Measurements from ENCODE around the gene MIGA2.
A peak's percentile ranks its signal among the peaks of the same experiment; 100 is the strongest.

Gene MIGA2

DNA sequence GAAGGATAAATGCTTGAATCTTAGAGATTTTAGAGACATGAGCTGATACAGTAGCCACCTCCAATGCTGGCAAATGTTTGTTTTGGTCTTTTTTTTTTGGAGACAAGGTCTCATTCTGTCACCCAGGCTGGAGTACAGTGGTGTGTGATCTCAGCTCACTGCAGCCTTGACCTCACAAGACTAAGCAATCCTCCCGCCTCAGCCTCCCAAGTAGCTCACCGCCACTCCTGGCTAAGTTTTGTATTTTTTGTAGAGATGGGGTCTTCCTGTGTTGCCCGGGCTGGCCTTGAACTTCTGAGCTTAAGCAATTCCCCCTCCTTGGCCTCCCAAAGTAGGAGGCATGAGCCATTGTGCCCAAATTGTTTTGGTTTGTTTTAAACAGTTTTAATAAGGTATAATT, 37.7 kb downstream of the MIGA2 start:
- no peak for DNase-seq (ENCODE audit: low read depth)

DNA sequence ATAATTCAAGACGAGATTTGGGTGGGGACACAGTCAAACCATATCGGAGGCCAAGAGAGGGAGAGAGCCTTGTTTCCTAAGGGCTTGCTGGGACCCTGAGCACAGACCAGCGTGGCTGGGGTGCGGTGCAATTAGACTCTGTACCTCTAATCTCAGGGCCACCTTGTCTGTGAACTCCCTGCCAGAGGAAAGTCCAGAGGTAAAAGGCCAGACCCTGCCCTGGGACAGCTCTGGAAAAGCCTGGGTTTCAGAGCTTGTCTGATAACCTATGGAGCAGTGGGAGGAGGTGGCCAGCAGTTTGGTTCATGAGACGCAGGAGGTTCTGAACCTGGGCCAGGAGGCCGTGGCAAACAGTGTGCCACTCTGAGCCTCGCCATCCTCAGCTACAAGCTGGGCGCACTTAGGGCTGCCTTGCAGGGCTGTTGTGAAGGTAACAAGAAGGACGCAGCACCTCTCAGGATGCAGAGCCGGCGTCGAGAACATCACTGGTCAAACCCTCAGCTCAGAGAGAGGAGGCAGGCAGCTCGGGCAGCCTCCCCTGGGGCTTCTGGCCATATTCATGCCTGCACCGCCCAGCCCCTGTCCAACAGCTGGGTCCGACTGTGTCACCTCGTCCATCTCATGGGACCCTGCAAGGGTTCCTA, 39.7 kb downstream of the MIGA2 start:
- no peak for DNase-seq (ENCODE audit: low read depth)

DNA sequence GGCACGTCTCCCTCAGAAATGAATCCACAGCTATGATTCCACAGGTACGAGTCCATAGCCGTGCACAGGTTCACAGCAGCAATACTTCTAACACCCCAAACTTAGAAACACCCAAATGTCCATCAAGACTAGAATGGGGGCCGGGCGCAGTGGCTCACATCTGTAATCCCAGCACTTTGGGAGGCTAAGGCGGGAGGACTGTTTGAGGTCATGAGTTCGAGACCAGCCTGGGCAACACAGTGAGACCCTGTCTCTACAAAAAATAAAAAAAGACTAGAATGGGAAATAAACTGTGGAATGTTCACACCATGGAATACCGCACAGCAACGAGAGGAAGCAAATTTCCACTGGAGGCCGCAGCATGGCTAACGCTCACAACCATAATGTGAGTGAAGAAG, 40.2 kb downstream of the MIGA2 start:
- no peak for DNase-seq (ENCODE audit: low read depth)

DNA sequence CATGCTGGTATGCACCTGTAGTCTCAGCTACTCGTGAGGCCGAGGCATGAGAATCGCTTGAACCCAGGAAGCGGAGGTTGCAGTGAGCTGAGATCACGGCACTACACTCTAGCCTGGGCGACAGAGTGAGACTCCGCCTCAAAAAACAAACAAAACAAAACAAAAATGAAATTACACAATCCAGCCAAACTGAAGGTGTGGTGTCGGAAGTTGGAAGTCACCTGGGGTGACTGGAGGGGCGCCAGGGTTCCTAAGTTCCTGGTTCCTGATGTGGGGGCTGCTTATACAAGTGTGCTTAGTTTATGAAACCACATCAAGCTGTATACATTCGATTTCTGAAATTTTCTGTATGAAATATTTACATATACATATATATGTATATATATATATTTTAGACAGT, 40.8 kb downstream of the MIGA2 start:
- no peak for DNase-seq (ENCODE audit: low read depth)

DNA sequence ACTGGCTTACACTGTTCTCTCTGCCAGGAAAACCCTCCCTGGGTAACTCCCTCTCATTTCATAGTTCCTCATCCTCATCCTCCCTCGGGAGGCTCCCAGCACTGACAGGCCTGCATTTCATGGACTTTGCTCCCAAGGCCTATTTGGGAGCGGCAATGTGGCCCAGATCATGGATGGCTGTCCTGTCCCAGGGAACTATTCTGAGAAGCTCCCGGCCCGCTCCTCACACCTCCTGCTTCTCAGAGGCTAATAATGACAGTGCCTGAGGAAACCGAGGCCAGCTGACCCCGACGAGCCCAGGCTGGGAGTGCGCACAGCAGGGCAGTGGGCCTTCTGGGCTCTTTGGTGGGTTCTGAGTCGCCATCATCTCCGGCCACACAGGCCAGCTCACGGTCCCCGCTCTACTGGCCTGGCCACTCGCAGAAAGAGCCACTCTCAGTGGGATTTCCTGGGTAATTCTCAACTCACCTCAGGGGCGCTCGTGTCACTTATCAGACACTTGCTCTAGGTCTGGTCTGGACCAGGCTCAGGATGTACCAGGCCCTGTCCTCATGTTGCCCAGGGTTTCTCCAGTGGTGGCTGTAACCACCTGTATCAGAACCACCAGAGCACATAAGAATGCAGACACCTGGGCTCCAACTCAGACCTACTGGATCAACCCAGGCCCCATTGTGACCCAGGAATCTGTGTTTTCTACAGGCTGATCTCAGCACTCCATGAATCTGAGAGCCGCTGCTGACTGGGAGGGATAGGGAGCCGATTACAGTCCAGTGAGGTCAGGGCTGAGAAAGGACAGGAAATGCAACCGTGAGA, 42.5 kb downstream of the MIGA2 start:
- no peak for DNase-seq (ENCODE audit: low read depth)

DNA sequence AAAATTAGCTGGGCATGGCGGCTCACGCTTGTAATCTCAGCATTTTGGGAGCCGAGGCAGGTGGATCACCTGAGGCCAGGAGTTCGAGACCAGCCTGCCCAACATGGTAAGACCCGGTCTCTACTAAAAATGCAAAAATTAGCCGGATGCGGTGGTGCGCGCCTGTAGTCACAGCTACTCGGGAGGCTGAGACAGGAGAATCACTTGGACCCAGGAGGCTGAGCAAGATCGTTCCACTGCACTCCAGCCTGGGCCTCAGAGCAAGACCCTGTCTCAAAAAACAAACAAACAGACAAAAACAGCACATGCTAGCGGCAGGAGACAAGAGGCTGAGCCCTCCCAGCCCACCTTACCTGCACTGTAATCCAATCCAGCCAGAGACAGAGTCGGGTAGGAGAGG, 43.4 kb downstream of the MIGA2 start:
- no peak for DNase-seq (ENCODE audit: low read depth)

DNA sequence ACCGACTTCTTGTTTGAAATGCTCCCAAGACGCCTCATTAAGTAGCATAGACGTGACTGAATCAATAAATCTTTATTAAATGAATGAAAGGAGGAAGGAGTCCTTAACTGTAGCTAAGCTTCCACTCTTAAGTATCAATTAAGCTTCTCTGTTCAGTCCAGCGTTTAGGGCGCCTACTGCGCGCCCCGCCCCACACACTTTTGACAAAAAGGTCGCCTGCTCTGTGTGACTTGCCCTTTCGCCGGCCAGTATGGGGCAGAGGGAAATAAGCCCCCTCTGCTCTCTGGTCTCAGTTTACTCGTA, 43.8 kb downstream of the MIGA2 start:
- no peak for DNase-seq (ENCODE audit: low read depth)

DNA sequence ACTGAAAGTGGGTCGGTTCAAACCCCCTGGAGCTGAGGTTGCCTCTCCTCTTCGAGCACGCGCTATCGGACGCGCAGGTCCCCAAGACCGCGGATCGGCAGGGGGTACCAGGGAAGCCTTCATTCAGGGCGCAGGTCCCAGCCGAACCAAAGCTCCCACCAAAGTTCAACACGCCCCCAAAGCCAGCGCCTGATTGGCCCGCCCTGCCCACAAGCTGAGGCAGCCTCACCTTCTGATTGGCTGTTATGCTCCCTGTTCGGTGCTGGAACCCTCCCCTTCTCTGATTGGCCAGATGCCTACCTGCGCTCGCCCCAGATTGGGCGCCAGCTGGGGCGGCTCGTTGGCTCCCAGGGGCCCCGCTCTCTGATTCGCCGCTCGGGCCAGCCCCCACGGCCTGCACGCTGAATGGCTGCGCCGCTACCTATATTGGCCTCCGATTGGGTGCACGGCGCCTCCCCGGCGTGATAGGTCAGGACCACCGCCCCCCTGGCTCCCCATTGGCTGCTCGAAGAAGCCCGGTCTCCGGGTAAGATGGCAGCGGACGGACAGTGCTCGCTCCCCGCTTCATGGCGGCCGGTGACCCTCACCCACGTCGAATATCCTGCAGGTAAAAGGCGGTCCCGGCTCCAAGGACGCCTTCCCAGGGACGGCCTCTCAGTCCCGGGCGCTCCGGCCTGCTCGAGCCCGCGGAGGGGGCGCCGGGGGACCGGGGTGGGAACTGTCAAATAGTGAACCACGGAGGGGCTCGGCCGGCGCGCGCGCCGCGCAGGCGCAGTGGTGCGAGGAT, 44.4 kb downstream of the MIGA2 start, which contains the start of gene DOLPP1:
DOLPP1 (plus strand) TSS at position 511 of the 787 bp plus-strand sequence; CDS start at position 532, 21 bp downstream.
- DNase-seq (ENCODE audit: low read depth) = peak; percentile 99

DNA sequence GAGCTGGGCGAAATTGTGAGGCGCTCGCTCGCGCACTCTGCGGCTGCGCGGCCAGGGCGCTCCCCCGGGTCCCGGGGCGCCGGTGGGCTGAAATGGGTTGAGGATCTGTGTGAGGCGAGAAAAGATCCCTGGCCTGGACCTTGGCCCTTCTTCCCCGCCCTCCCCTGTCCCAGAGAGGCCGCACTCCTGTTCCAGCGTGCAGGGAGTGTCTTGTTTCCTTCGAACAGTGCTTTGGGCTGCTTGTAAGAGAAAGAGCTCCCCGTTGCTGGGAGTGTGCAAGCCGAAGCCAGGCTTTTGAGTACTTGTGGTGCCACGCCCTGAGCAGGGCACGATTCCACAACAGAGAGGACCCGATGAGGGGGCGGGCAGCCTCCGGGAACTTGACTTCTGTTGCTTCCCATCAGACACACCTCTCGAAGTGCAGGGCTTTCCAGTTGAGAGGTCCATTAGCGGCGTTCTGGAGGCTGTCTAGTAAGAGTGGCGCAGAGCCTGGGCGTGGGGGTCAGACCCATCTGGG, 45.0 kb downstream of the MIGA2 start:
- DNase-seq (ENCODE audit: low read depth) = no peak

DNA sequence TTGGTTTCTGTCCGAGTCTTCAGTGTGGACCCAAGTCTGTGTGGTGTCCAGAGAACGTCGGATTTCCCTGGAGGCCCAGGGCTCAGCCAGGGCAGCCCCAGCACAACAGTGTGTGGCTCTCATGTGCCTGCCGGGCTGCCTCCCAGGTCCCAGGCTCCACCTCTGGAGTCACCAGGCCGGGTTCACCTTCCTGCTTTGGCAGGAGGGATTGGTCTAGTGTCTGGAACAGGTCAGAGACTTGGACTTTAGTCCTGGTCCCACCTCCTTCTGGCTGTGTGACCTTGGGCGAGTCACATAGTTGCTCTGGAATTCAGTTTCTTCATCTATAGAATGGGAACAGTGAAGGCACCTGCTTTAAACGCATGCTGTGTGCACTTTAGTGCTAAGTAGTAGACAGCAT, 47.7 kb downstream of the MIGA2 start:
- no peak for DNase-seq (ENCODE audit: low read depth)

DNA sequence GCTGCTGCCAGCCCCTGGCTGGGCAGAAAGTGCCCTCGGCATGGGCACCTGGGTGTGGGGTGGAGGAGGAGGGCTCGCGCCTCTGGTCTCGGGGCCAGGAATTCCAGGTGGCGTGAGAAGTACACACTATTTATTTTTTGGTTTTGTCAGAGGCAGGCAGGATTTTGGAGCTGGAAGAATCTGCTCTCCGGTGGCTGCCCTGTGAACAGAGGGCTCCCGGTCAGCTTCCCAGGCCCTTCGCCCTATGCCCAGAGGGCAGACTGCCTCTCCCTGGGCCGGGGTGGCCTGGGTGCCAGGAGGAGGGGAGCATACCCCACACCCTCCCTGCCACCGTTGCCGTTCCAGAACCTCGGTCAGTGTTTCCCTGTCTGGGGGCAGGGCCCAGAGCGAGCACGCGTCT, 52.8 kb downstream of the MIGA2 start:
- no peak for DNase-seq (ENCODE audit: low read depth)

DNA sequence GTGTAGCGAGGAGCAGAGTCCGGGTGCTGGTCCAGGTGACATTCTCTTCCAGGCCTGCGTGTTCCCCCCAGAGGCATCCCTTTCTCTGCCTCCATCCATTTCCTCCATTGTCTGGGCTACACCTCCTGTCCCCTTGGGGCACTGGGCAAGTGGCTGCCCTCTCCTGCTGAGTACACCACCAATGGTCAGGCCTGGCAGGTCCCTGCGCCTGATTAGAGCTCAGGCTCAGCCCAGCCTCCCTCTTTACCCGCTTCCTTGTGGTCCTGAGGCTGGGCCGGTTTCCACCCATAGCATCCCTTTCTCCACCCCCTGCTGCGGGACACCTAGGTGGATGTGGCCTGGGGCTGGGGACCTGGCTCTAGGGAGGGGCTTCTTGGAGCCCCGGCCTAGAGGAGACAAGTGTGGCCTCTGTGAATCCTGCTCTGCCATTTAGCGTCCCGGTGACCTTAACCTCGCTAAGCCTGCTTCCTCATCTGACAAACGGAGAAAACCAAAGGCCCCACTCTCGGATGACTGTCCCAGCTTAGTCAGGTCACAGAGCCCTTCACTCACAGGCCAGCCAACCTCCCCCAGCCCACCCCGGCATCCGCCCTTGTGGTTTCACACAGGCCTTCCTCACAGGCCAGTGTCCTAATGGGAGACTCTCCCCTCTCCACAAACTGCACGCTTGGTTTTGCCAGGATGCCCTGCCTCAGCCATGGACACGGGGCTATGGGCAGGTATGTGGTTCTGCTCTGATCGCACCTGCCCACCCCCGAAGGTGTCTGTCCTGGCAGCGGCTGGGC, 57.4 kb downstream of the MIGA2 start:
- DNase-seq (ENCODE audit: low read depth) = no peak

DNA sequence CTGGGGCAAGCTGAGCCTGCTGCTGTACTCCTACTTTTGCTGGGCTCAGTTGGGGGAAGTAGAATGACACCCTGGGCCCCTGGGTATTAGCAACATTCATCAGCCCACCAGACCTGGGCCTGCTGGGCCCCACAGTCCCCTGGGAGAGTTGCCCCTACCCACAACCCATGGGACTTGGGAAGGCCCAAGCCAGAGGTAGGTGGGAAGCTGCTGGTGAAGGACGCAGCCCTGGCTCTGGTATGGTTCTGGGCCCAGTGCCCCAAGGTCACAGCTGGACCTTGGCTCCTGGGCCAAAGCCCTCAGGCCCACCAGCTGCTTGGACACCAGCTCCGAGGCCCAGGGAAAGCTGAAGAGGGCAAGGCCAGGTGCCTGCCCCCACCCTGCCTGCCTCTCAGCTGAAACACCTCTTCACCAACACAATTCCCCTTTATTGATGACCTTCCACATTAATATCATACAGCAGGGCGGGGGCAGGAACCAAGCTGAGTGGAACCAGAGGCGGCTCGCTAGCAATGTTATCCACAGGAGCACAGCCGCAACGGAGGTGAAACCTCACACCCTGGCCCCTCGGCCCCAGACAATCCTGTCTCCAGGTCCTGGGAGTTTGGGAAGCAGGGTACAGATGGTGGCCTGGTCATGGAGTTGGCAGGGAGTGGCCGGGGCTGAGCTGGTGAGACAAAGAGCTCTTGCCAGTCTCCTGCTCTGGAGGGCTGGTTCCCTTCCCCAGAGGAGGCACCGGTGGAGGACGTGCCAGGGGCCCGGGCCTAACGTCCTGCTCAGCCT, 58.2 kb downstream of the MIGA2 start:
- DNase-seq (ENCODE audit: low read depth) = no peak

DNA sequence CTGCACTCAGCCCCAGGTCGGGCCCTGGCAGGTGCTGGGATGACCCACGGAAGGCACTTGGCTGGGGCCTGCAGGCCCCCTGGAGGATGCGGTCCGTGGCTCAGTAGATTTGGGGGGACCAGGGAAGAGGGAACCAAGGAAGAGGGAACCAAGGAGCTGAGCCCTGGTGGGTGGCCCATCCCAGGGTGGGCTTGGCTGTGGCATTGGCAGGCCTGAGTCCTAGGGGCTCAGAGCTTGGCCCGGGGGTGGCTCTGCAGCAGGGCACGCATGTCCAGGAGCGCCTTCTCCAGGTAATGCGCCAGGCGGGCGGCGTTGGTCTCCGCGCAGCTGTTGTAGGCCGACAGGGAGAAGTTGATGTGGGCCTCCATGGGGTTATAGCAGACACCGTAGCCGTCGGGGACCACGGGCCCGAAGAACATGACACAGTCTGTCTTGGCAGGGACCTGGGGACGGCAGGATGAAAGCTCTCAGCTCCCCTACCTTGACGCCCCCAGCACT, 58.8 kb downstream of the MIGA2 start:
- DNase-seq (ENCODE audit: low read depth) = no peak

DNA sequence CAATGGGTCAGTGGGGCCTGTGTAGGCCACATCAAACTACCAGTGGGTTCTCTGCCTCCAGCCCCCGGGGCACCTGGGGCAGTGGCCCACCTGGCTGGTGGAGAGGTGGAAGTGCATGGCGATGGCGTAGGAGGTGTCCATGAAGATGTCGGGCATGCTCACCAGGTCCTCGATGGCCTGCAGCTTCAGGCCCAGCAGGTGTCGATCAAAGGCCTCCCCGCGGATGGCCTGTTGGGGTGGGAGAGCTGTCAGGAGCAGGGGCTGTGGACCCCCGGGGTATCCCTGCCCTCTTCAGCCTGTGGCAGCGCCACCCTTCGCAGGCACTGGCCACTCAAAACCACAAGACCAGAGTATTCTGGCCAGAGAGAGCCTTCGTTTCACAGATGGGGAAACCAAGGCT, 59.5 kb downstream of the MIGA2 start:
- no peak for DNase-seq (ENCODE audit: low read depth)

DNA sequence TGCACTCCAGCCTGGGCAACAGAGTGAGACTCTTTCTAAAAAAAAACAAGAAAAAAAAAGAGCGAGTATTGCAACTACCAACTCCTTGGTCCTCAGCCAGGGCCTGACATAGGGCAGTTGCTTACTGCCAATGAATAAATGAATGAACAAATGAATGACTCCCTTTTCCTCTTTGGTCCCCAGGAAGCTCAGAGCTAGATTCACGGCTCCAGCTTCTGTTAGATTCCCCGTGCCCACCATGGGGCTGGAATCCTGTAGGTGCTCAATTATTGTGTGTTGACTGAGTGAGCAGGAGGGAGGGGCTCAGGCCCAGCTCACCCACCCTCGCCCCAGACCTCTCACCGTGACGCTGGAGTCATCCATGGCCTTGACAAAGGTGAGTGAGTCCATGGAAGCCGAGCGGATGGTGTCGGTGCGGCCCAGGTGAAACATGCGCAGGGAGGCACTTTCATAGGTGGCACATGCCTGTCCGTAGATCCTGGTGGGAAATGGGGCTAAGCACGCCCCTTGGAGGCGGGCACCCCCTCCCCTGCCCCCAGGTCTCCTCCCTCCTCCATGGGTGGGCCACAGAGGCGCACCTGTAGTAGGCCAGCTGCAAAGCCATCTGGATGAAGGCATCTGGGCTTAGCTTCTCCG, 61.4 kb downstream of the MIGA2 start:
- DNase-seq (ENCODE audit: low read depth) = no peak

DNA sequence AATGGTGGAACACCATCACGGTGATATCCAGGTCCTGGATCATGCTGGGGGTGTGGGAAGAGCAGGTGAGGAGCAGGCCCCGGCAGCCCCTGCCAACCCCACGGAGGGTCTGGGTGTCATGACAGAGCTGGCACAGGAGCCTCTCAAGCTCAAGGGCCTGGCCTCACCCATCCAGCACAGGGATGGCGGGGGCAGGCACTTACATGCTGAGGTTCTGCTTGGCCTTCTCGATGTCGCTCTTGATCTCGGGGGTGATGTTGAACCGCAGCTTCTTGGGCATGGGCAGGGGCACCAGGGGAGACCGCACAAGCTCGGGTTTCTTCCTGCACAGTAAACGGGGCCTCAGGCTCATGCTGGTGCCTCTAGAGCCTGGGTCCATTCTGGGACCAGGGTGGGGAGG, 61.9 kb downstream of the MIGA2 start:
- DNase-seq (ENCODE audit: low read depth) = no peak

DNA sequence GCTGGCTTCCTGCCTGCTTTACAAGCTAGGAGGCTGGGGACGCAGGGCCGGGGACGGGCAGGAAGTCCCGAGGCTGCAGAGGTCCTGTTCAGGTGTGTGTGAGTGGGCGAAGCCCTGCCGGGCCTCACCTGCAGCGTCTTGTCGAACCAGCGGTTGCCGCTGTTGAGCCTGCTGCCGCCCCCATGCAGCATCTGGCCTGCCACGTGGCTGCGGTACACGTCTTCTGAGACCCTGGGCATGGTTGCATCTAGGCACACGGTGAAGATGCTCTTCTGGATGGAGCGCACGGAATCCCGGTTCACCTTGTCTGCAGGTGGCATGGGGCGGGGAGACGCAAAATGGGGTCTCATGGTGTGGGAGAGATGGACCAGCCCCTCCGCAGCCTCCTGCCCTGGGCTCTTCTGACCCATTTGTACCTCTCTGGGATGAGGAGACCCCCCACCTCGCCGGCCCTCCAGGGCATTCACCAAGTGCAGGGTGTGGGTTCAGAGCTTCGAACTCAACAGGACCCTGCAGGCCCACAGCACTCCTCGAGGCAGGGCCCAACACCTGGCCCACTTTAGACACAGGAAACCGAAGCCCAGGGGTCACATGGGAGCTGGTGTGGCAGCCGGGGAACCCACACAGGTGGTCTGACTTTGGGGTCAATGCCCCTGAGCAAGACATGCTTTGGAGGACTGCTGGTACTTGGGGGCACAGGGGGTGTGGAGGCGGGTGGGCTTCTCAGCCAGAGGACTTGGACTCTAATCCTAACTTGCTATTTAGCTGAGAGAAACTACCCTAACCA, 64.2 kb downstream of the MIGA2 start:
- no peak for DNase-seq (ENCODE audit: low read depth)

DNA sequence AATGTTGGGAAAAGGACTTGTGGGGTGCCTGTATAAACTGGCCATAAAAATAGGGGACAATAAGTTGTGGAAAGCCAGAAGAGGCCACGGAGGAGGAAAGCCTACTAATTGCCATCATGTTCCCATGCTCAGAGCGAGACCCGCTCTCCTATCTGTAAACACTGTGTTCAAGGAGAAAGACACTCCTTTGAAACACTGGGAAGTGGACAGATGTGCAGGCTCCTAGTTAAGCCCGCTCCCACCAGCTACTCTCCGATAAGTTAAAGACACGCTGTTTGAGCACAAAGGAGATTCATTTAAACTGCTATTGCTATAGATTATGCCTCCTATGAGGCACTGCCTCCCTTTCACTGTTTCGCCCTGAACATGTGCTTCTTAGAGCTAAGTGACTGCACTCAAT, 64.9 kb downstream of the MIGA2 start:
- DNase-seq (ENCODE audit: low read depth) = no peak

DNA sequence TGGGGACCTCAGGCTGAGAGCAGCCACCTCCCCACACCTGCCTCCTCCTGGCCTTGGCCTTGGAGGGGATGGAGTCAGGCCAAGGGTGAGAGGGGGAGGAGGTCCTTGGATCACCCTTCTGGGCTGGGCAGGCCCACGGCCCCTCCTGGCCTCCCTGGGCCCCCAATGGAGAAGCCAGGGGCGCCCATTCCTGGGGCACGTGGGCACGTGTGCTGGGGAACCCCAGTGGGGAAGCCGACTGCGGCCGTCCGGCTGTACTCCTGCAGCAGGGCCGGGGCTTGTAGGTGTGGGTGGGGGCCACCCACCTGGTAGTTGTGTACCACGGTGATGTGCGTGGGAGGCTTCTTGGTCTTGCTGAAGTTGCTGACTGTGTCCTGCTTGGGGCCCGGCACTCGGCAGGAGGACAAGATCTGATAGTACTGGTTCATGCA, 65.7 kb downstream of the MIGA2 start:
- no peak for DNase-seq (ENCODE audit: low read depth)
